OCI-LY3 (cell line): ENCODE results near the gene PIN1.
"Not testable (repeated sequence)": the region's sequence is repeated elsewhere in the genome, so short reads cannot be mapped to it uniquely, and the experiment has no call there.

Source experiments
- H2AFZ ChIP-seq: fragments of 200-600, 300-600 bp; shearing (Covaris generic); 2 replicates; pipeline ENCODE4 v1.6.0; 2014; ENCODE audit warnings: antibody characterized with exemption, low read depth, low read length
- H3K27ac ChIP-seq: fragments of 200-600, 300-600 bp; sonication (generic); 2 replicates; pipeline ENCODE4 v1.5.1; 2014; ENCODE audit warnings: mild to moderate bottlenecking, low read length, moderate library complexity, mixed read lengths
- H3K27me3 ChIP-seq: fragments of 200-600, 300-600 bp; sonication (generic); 2 replicates; pipeline ENCODE4 v1.6.1; 2014; ENCODE audit warnings: low read depth, low read length, mixed read lengths
- H3K36me3 ChIP-seq: fragments of 200-600, 300-600 bp; sonication (generic); replicated peaks from 2 replicates; pipeline ENCODE3; 2014; ENCODE audit warnings: low read depth, low read length, mixed read lengths
- H3K4me1 ChIP-seq: fragments of 300-600, 200-600 bp; sonication (generic); 2 replicates; pipeline ENCODE4 v1.6.1; 2014; ENCODE audit warnings: low read length, mixed read lengths
- H3K4me2 ChIP-seq: fragments of 200-600, 300-600 bp; sonication (generic); 2 replicates; pipeline ENCODE4 v1.6.1; 2014; ENCODE audit warnings: low read length, mixed read lengths
- H3K4me3 ChIP-seq: fragments of 300-600, 200-600 bp; sonication (generic); 2 replicates; pipeline ENCODE4 v1.5.1; 2014; ENCODE audit warnings: antibody characterized with exemption, mild to moderate bottlenecking, low read length, moderate library complexity
- H3K79me2 ChIP-seq: fragments of 300-600, 200-600 bp; shearing (Covaris generic); 2 replicates; pipeline ENCODE4 v1.6.1; 2014; ENCODE audit warnings: mild to moderate bottlenecking, low read length, mixed read lengths
- H3K9ac ChIP-seq: fragments of 300-600, 200-600 bp; shearing (Covaris generic); 2 replicates; pipeline ENCODE4 v1.6.0; 2014; ENCODE audit warnings: mild to moderate bottlenecking, low read length, moderate library complexity
- H3K9me3 ChIP-seq: fragments of 200-600, 300-600 bp; shearing (Covaris generic); 2 replicates; pipeline ENCODE4 v1.6.1; 2014; ENCODE audit warnings: low read length, mixed read lengths; ENCODE audit not compliant: insufficient read depth
- H4K20me1 ChIP-seq: fragments of 200-600, 300-600 bp; sonication (generic); 2 replicates; pipeline ENCODE4 v1.6.1; 2016; ENCODE audit warnings: low read length, mixed read lengths; ENCODE audit not compliant: insufficient read depth
- CTCF ChIP-seq: fragments of 200-600, 300-600 bp; sonication (generic); IDR thresholded peaks from 2 replicates; pipeline ENCODE4 v1.5.1; 2014; ENCODE audit warnings: antibody characterized with exemption, low read length, low read depth
- EZH2phosphoT487 ChIP-seq: fragments of 200-600 bp; shearing (Covaris generic); IDR thresholded peaks from 2 replicates; pipeline ENCODE4 v1.6.1; 2018; ENCODE audit warnings: antibody characterized with exemption, mixed run types, low read depth

PIN1 gene

GRCh38 chr19:9842834-9843625 lies 7.9 kb downstream of the PIN1 start:
- H3K9me3 ChIP-seq, result no peaks in the 10 kb centered on the region
- H3K4me2 ChIP-seq, result no peak overlapping the region
- H3K4me3 ChIP-seq, result no peak overlapping the region
- H2AFZ ChIP-seq, result no peak overlapping the region
- peaks cover 21% of the 10 kb centered on the region; the same call in 1 of the 2 replicates for H3K79me2 ChIP-seq
- no peak for TF ChIP-seq EZH2phosphoT487
- no peak for TF ChIP-seq CTCF
- H4K20me1 ChIP-seq, result peaks cover 11% of the 10 kb centered on the region; the same call in 1 of the 2 replicates
- no peaks in the 10 kb centered on the region for H3K4me1 ChIP-seq
- no peak overlapping the region for H3K9ac ChIP-seq
- peaks cover 62% of the 10 kb centered on the region for H3K36me3 ChIP-seq
- no peaks in the 10 kb centered on the region for H3K27me3 ChIP-seq
- H3K27ac ChIP-seq, result no peak overlapping the region

GRCh38 chr19:9843626-9844273 lies 8.6 kb downstream of the PIN1 start:
- not testable (repeated sequence) for H3K4me2 ChIP-seq, H3K9me3 ChIP-seq, H3K4me1 ChIP-seq, H3K4me3 ChIP-seq, H3K9ac ChIP-seq, H2AFZ ChIP-seq, H3K27me3 ChIP-seq, H3K27ac ChIP-seq
- peaks cover 58% of the 10 kb centered on the region for H3K36me3 ChIP-seq
- peaks cover 18% of the 10 kb centered on the region; the same call in 1 of the 2 replicates for H3K79me2 ChIP-seq
- H4K20me1 ChIP-seq, result peaks cover 14% of the 10 kb centered on the region; the same call in 1 of the 2 replicates

GRCh38 chr19:9847087-9847671 lies 12.1 kb downstream of the PIN1 start:
- Histone ChIP-seq H3K27me3 (no peaks in the 10 kb centered on the region), H3K9me3 (no peaks in the 10 kb centered on the region), H3K79me2 (peaks cover 18% of the 10 kb centered on the region; the same call in 1 of the 2 replicates), H3K9ac (no peak overlapping the region), H3K36me3 (peaks cover 46% of the 10 kb centered on the region), H4K20me1 (peaks cover 18% of the 10 kb centered on the region; the same call in 1 of the 2 replicates), H3K4me3 (no peak overlapping the region), H3K4me2 (no peak overlapping the region), H3K27ac (no peak overlapping the region), H2AFZ (no peak overlapping the region), H3K4me1 (peaks cover 4% of the 10 kb centered on the region; the same call in 1 of the 2 replicates)
- peak; percentile 30 for TF ChIP-seq CTCF
- TF ChIP-seq EZH2phosphoT487, result no peak

GRCh38 chr19:9848060-9848459 lies 12.9 kb downstream of the PIN1 start:
- TF ChIP-seq CTCF (peak; percentile 64), EZH2phosphoT487 (no peak)
- peaks cover 37% of the 10 kb centered on the region for H3K36me3 ChIP-seq

More at GRCh38 chr19:9848060-9848459, 12.9 kb downstream of the PIN1 start:
- H3K4me1 ChIP-seq, result peaks cover 4% of the 10 kb centered on the region; the same call in 1 of the 2 replicates
- H3K9ac ChIP-seq, result no peak overlapping the region
- no peak overlapping the region for H2AFZ ChIP-seq
- peaks cover 14% of the 10 kb centered on the region; the same call in 1 of the 2 replicates for H3K79me2 ChIP-seq
- no peak overlapping the region for H3K4me2 ChIP-seq
- H3K9me3 ChIP-seq, result no peaks in the 10 kb centered on the region
- no peak overlapping the region for H3K27ac ChIP-seq
- no peaks in the 10 kb centered on the region for H3K27me3 ChIP-seq
- no peak overlapping the region for H3K4me3 ChIP-seq
- peaks cover 18% of the 10 kb centered on the region; the same call in 1 of the 2 replicates for H4K20me1 ChIP-seq
